Measurements from ENCODE around the gene LBH.

- TF ChIP-seq SIN3A (IDR thresholded peaks at IDR 0.05; ENCODE audit: borderline replicate concordance, low read depth, low read length) = no peak
- no peak for TF ChIP-seq RFX5 (IDR thresholded peaks at IDR 0.05; ENCODE audit: low read length)
- TF ChIP-seq MXI1 (IDR thresholded peaks at IDR 0.05; ENCODE audit: low read depth, low read length) = no peak
- no peak for TF ChIP-seq YY1 (IDR thresholded peaks at IDR 0.05; ENCODE audit: low read depth)
- TF ChIP-seq CTCF (IDR thresholded peaks at IDR 0.05) = no peak
- TF ChIP-seq RCOR1 (IDR thresholded peaks at IDR 0.05; ENCODE audit: low read length) = no peak
- no peak for TF ChIP-seq FOXM1 (IDR thresholded peaks at IDR 0.05; ENCODE audit: low read depth)
Observed at GRCh38 chr2:30283931-30284565, 52.7 kb downstream of the LBH start.

All from SK-N-SH (cell line).